H1 (cell line): ENCODE data around the gene EPS8. TPM values are rescaled to one million over a fixed set of nuclear protein-coding genes. Genes with fewer than 3 reads are reported as not detected.
A peak's percentile ranks its signal among the peaks of the same experiment; 100 is the strongest.

Experiments used
- ASH2L ChIP-seq: fragments of 200-600, 300-600 bp; sonication (generic); IDR thresholded peaks from one replicate; pipeline ENCODE4 v1.7.1; 2017; ENCODE audit warnings: low read length
- ATF2 ChIP-seq: IDR thresholded peaks from 2 replicates; pipeline ENCODE4 v1.6.1; 2012; ENCODE audit warnings: low read length, inconsistent platforms
- ATF3 ChIP-seq: IDR thresholded peaks from 2 replicates; pipeline ENCODE4 v1.6.1; 2011; ENCODE audit warnings: low read depth, mild to moderate bottlenecking, low read length; ENCODE audit not compliant: insufficient read depth
- CBX8 ChIP-seq: fragments of 300-800, 300-1000 bp; sonication (generic); IDR thresholded peaks from 2 replicates; pipeline ENCODE4 v1.7.1; 2016; ENCODE audit warnings: low read depth, low read length, borderline replicate concordance
- CEBPB ChIP-seq: IDR thresholded peaks from 2 replicates; pipeline ENCODE4 v1.6.1; 2012; ENCODE audit warnings: low read depth, low read length
- CTCF ChIP-seq, 3 experiments: IDR thresholded peaks; 1 replicate in 2 of 3; 2 replicates in 1 of 3; pipeline versions ENCODE4 v1.5.1 to v1.6.1; 2011; ENCODE audit warnings: low read length in 3 of 3, mild to moderate bottlenecking in 3 of 3, inconsistent platforms in 2 of 3, low read depth in 1 of 3, moderate library complexity in 1 of 3; ENCODE audit not compliant: insufficient read depth in 1 of 3; ENCODE audit errors: control extremely low read depth in 1 of 3
- EP300 ChIP-seq, 2 experiments: IDR thresholded peaks; 1 replicate in 1 of 2; 2 replicates in 1 of 2; pipeline ENCODE4 v1.6.1; 2011 to 2012; ENCODE audit warnings: low read depth in 2 of 2, low read length in 2 of 2, mild to moderate bottlenecking in 2 of 2, borderline replicate concordance in 1 of 2, inconsistent platforms in 1 of 2, moderate library complexity in 1 of 2
- HDAC6 ChIP-seq: IDR thresholded peaks from one replicate; pipeline ENCODE4 v1.7.1; 2012; ENCODE audit warnings: low read depth, mild to moderate bottlenecking, inconsistent platforms, low read length, moderate library complexity
- NANOG ChIP-seq: IDR thresholded peaks from 2 replicates; pipeline ENCODE4 v1.6.1; 2011; ENCODE audit warnings: low read length, low read depth, mild to moderate bottlenecking, inconsistent platforms; ENCODE audit not compliant: insufficient read depth, poor library complexity, severe bottlenecking
- NRF1 ChIP-seq: IDR thresholded peaks from 2 replicates; pipeline ENCODE4 v1.6.1; 2011; ENCODE audit warnings: mild to moderate bottlenecking, low read depth, low read length, improper control_type of control experiment
- RNF2 ChIP-seq: fragments of 200-900, 300-1000 bp; sonication (generic); IDR thresholded peaks from 2 replicates; pipeline ENCODE4 v1.7.1; 2016; ENCODE audit warnings: borderline replicate concordance, low read depth, mild to moderate bottlenecking, antibody characterized with exemption, low read length; ENCODE audit not compliant: poor library complexity, severe bottlenecking; ENCODE audit errors: missing control alignments
- SAP30 ChIP-seq: fragments of 300-600 bp; sonication (generic); IDR thresholded peaks from 2 replicates; pipeline ENCODE4 v1.7.1; 2012; ENCODE audit warnings: low read length, moderate library complexity, mild to moderate bottlenecking, inconsistent platforms; ENCODE audit not compliant: insufficient read depth, insufficient replicate concordance
- SIRT6 ChIP-seq: IDR thresholded peaks from one replicate; pipeline ENCODE4 v1.7.1; 2012; ENCODE audit warnings: low read length, inconsistent platforms
- SIX5 ChIP-seq: IDR thresholded peaks from 2 replicates; pipeline ENCODE4 v1.6.1; 2011; ENCODE audit warnings: mild to moderate bottlenecking, low read depth, low read length
- SUZ12 ChIP-seq: fragments of 200-600 bp; sonication (generic); IDR thresholded peaks from 2 replicates; pipeline ENCODE4 v1.6.1; 2012; ENCODE audit warnings: mild to moderate bottlenecking, inconsistent platforms, low read length, moderate library complexity, mixed read lengths
- TEAD4 ChIP-seq: IDR thresholded peaks from 2 replicates; pipeline ENCODE4 v1.6.1; 2012; ENCODE audit warnings: low read depth, low read length, inconsistent platforms, mixed read lengths
- ZNF274 ChIP-seq: IDR thresholded peaks from 2 replicates; pipeline ENCODE4 v1.7.0; 2012; ENCODE audit warnings: low read length, borderline replicate concordance; ENCODE audit errors: extremely low read depth
- polyA plus RNA-seq, 7 experiments: library from polyadenylated mRNA; depleted of rRNA in 3 of 7; stranded (reverse) in 5 of 7; unstranded in 2 of 7; fragments of >200 nt in 5 of 7; fragments of 200-250 nt in 2 of 7; gene quantifications; 1 replicate in 5 of 7; 2 replicates in 1 of 7; 4 replicates in 1 of 7; pipeline versions ENCODE4 v1.2.1 to v1.2.3, GENCODE V29; 2011 to 2013; ENCODE audit warnings: missing spikeins in 2 of 7, mixed read lengths in 2 of 7
- total RNA-seq: library from RNA; stranded (reverse); fragmentation: NEBNext Ultra II Directional; extraction: Animal tissue kit (Norgen Biotek cat#: 25700); gene quantifications from 2 replicates; pipeline ENCODE4 v1.2.1, GENCODE V29; 2021

Gene EPS8
- total and polyA plus RNA-seq, 2 of the 8 experiments (the other 6 are each of a cell fraction or from before 2014, with no cell fraction given): 3.0 to 4.6 TPM

GRCh38 chr12:15789220-15790171, at the start of gene EPS8 (continued):
- TF ChIP-seq NANOG: no peak
- TF ChIP-seq CTCF (IDR thresholded peaks at IDR 0.05; ENCODE audit: control extremely low read depth in 1 of 3, insufficient read depth in 1 of 3, low read depth in 1 of 3, low read length in 3 of 3): no peak
- TF ChIP-seq ATF3: no peak
- no peak for TF ChIP-seq SIX5
- TF ChIP-seq SIRT6: no peak
- no peak for TF ChIP-seq SAP30
- TF ChIP-seq HDAC6: no peak
- TF ChIP-seq RNF2: peak; percentile 56
- TF ChIP-seq ASH2L: peak; percentile 86
- TF ChIP-seq CBX8: no peak
- TF ChIP-seq NRF1: peak; percentile 68
- peak; percentile 57; the same call in 1 of the 2 replicates for TF ChIP-seq SUZ12
- TF ChIP-seq EP300 (IDR thresholded peaks at IDR 0.05; ENCODE audit: borderline replicate concordance in 1 of 2, low read depth in 2 of 2, low read length in 2 of 2): no peak
- TF ChIP-seq ZNF274: no peak
- no peak for TF ChIP-seq ATF2
- 0 out of 2 replicates have a peak, but pooled peaks have one; percentile 62 for TF ChIP-seq CEBPB
- no peak for TF ChIP-seq TEAD4
